WTC11 (cell line): ENCODE data around the gene DUSP22. TPM values are rescaled to one million over a fixed set of nuclear protein-coding genes. Genes with fewer than 3 reads are reported as not detected.

Source experiments
- ATAC-seq: fragments of 200-7000 bp; cut with Tn5 transposase; 2 replicates; pipeline ENCODE4 v1.10.0; 2021; ENCODE audit warnings: mild to moderate bottlenecking, moderate library complexity
- CTCF ChIA-PET: fragments of 300-600 bp; sonication (Branson Sonifier 250); formaldehyde crosslinking; loops from one replicate; lab custom pipeline; 2021; ENCODE audit warnings: antibody characterized with exemption; lab: Charles Lee
- POLR2A ChIA-PET: fragments of 350-600 bp; sonication (Branson Sonifier 250); formaldehyde crosslinking; loops from one replicate; lab custom pipeline; 2021; ENCODE audit warnings: antibody characterized with exemption; lab: Charles Lee
- DNase-seq: peaks from one replicate; pipeline ENCODE4 v3.0.0; 2021; ENCODE audit warnings: low spot score
- H3K27ac Mint-ChIP-seq: 2 replicates; pipeline ENCODE4 v1.8.0; 2021; ENCODE audit warnings: mixed read lengths
- H3K27me3 Mint-ChIP-seq: 2 replicates; pipeline ENCODE4 v1.8.0; 2021; ENCODE audit warnings: low read depth, mild to moderate bottlenecking, moderate library complexity, mixed read lengths
- H3K36me3 Mint-ChIP-seq: 2 replicates; pipeline ENCODE4 v1.8.0; 2021; ENCODE audit warnings: mixed read lengths
- H3K4me1 Mint-ChIP-seq: 2 replicates; pipeline ENCODE4 v1.8.0; 2022; ENCODE audit warnings: mixed read lengths
- H3K4me3 Mint-ChIP-seq: 2 replicates; pipeline ENCODE4 v1.8.0; 2021; ENCODE audit warnings: mild to moderate bottlenecking, moderate library complexity, mixed read lengths
- H3K9me3 Mint-ChIP-seq: 2 replicates; pipeline ENCODE4 v1.8.0; 2021; ENCODE audit warnings: mixed read lengths
- ELF4 ChIP-seq: sonication (generic); formaldehyde crosslinking; IDR thresholded peaks from 2 replicates; pipeline ENCODE4 v1.8.1; 2022; ENCODE audit warnings: low read depth, mild to moderate bottlenecking, moderate library complexity, missing genetic modification reagents
- EMX1 ChIP-seq: fragments of 250-450 bp; sonication (Bioruptor Pico); IDR thresholded peaks from 2 replicates; pipeline ENCODE4 v1.8.0; 2021; ENCODE audit warnings: mild to moderate bottlenecking
- ETV6 ChIP-seq: sonication (generic); formaldehyde crosslinking; IDR thresholded peaks from 2 replicates; pipeline ENCODE4 v1.8.1; 2022; ENCODE audit warnings: mild to moderate bottlenecking, missing genetic modification reagents
- IRF2 ChIP-seq: sonication (generic); formaldehyde crosslinking; IDR thresholded peaks from 2 replicates; pipeline ENCODE4 v1.8.0; 2022; ENCODE audit warnings: low read depth, missing genetic modification reagents, borderline replicate concordance
- NFE2L1 ChIP-seq: sonication (generic); formaldehyde crosslinking; IDR thresholded peaks from 2 replicates; pipeline ENCODE4 v1.8.1; 2023; ENCODE audit warnings: missing genetic modification reagents
- NR2C2 ChIP-seq: sonication (generic); formaldehyde crosslinking; IDR thresholded peaks from 2 replicates; pipeline ENCODE4 v1.8.0; 2022; ENCODE audit warnings: mild to moderate bottlenecking, missing genetic modification reagents
- OVOL2 ChIP-seq: fragments of 250-450 bp; sonication (Bioruptor Pico); IDR thresholded peaks from 2 replicates; pipeline ENCODE4 v1.9.0; 2021; ENCODE audit warnings: mild to moderate bottlenecking, borderline replicate concordance
- RELA ChIP-seq: sonication (generic); formaldehyde crosslinking; IDR thresholded peaks from 2 replicates; pipeline ENCODE4 v1.8.1; 2022; ENCODE audit warnings: missing genetic modification reagents, mild to moderate bottlenecking, borderline replicate concordance
- ZBTB21 ChIP-seq: sonication (generic); formaldehyde crosslinking; IDR thresholded peaks from 2 replicates; pipeline ENCODE4 v1.8.1; 2023; ENCODE audit warnings: mild to moderate bottlenecking, missing genetic modification reagents, borderline replicate concordance
- ZNF121 ChIP-seq: sonication (generic); formaldehyde crosslinking; IDR thresholded peaks from 2 replicates; pipeline ENCODE4 v1.8.0; 2023; ENCODE audit warnings: missing genetic modification reagents
- ZNF232 ChIP-seq: sonication (generic); formaldehyde crosslinking; IDR thresholded peaks from 2 replicates; pipeline ENCODE4 v1.8.0; 2022; ENCODE audit warnings: mild to moderate bottlenecking, missing genetic modification reagents
- ZNF317 ChIP-seq: sonication (generic); formaldehyde crosslinking; IDR thresholded peaks from 2 replicates; pipeline ENCODE4 v1.8.1; 2023; ENCODE audit warnings: low read depth, mild to moderate bottlenecking, moderate library complexity, missing genetic modification reagents, borderline replicate concordance
- total RNA-seq: library from RNA; stranded (reverse); gene quantifications from 3 replicates; pipeline ENCODE4 v1.2.3, GENCODE V29; 2021
- TF ChIP-seq, protein P1 (sequence below): sonication (generic); formaldehyde crosslinking; IDR thresholded peaks from 2 replicates; pipeline ENCODE4 v1.8.1; 2022; ENCODE audit warnings: low read depth, missing genetic modification reagents, borderline replicate concordance
- TF ChIP-seq, protein P2 (sequence below): sonication (generic); formaldehyde crosslinking; IDR thresholded peaks from 2 replicates; pipeline ENCODE4 v1.8.0; 2023; ENCODE audit warnings: missing genetic modification reagents, mild to moderate bottlenecking, borderline replicate concordance
- TF ChIP-seq, protein P3 (sequence below): sonication (generic); formaldehyde crosslinking; IDR thresholded peaks from 2 replicates; pipeline ENCODE4 v1.8.0; 2023; ENCODE audit warnings: mild to moderate bottlenecking, missing genetic modification reagents
- TF ChIP-seq, protein P4 (sequence below): sonication (generic); formaldehyde crosslinking; IDR thresholded peaks from 2 replicates; pipeline ENCODE4 v1.8.1; 2023; ENCODE audit warnings: mild to moderate bottlenecking, missing genetic modification reagents
- TF ChIP-seq, protein P5 (sequence below): sonication (generic); formaldehyde crosslinking; IDR thresholded peaks from 2 replicates; pipeline ENCODE4 v1.8.0; 2022; ENCODE audit warnings: mild to moderate bottlenecking, missing genetic modification reagents
- TF ChIP-seq, protein P6 (sequence below): sonication (generic); formaldehyde crosslinking; IDR thresholded peaks from 2 replicates; pipeline ENCODE4 v1.8.1; 2022; ENCODE audit warnings: missing genetic modification reagents, borderline replicate concordance
- TF ChIP-seq, protein P7 (sequence below): fragments of 250-450 bp; sonication (Bioruptor Pico); conservative IDR thresholded peaks from 2 replicates; pipeline ENCODE4 v1.9.0; 2021; ENCODE audit warnings: mild to moderate bottlenecking

Gene DUSP22
- total RNA-seq, 1 experiment from 2014 or later, result 38.5 TPM

DNA sequence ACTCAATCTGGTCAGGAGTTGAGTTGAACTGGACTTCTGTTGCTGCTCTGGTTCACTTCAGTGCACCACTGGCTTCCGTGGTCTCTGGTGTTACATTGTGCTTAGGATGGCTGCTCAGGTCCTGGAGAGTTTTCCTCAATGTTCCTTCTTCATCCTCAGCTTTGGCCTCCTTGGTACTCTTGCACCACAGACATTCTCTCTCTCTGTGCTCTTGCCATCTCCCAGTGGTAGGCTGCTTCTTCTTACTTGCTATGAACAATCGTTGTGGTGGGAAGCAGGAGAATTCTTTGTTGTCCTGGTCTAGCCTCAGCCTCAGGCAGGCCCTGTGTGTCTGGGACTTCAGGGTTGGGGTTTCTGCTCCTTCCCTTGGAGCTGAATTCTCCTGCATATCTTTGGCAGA, 14.5 kb upstream of the DUSP22 start:
- ATAC-seq (no peak), DNase-seq (no peak)
- H3K4me1 Mint-ChIP-seq, result no peaks in the 10 kb centered on the region
- CTCF ChIA-PET, result interaction anchor here (1.3 kb wide), 1 partner anchor 57 kb away, joined by 3 read pairs; no protein-coding TSS in a partner anchor
- peaks cover 53% of the 10 kb centered on the region for H3K36me3 Mint-ChIP-seq
- POLR2A ChIA-PET, result no interaction called here
- H3K27me3 Mint-ChIP-seq, result peaks cover 6% of the 10 kb centered on the region; the same call in 1 of the 2 replicates
- no peak overlapping the region; the same call in 1 of the 2 replicates for H3K27ac Mint-ChIP-seq
- H3K9me3 Mint-ChIP-seq, result peaks cover 68% of the 10 kb centered on the region
- no peak for TF ChIP-seq ETV6 (CRISPR knock-in tag)
- TF ChIP-seq, protein P1, sequence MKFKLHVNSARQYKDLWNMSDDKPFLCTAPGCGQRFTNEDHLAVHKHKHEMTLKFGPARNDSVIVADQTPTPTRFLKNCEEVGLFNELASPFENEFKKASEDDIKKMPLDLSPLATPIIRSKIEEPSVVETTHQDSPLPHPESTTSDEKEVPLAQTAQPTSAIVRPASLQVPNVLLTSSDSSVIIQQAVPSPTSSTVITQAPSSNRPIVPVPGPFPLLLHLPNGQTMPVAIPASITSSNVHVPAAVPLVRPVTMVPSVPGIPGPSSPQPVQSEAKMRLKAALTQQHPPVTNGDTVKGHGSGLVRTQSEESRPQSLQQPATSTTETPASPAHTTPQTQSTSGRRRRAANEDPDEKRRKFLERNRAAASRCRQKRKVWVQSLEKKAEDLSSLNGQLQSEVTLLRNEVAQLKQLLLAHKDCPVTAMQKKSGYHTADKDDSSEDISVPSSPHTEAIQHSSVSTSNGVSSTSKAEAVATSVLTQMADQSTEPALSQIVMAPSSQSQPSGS (CRISPR knock-in tag), result no peak
- TF ChIP-seq, protein P2, sequence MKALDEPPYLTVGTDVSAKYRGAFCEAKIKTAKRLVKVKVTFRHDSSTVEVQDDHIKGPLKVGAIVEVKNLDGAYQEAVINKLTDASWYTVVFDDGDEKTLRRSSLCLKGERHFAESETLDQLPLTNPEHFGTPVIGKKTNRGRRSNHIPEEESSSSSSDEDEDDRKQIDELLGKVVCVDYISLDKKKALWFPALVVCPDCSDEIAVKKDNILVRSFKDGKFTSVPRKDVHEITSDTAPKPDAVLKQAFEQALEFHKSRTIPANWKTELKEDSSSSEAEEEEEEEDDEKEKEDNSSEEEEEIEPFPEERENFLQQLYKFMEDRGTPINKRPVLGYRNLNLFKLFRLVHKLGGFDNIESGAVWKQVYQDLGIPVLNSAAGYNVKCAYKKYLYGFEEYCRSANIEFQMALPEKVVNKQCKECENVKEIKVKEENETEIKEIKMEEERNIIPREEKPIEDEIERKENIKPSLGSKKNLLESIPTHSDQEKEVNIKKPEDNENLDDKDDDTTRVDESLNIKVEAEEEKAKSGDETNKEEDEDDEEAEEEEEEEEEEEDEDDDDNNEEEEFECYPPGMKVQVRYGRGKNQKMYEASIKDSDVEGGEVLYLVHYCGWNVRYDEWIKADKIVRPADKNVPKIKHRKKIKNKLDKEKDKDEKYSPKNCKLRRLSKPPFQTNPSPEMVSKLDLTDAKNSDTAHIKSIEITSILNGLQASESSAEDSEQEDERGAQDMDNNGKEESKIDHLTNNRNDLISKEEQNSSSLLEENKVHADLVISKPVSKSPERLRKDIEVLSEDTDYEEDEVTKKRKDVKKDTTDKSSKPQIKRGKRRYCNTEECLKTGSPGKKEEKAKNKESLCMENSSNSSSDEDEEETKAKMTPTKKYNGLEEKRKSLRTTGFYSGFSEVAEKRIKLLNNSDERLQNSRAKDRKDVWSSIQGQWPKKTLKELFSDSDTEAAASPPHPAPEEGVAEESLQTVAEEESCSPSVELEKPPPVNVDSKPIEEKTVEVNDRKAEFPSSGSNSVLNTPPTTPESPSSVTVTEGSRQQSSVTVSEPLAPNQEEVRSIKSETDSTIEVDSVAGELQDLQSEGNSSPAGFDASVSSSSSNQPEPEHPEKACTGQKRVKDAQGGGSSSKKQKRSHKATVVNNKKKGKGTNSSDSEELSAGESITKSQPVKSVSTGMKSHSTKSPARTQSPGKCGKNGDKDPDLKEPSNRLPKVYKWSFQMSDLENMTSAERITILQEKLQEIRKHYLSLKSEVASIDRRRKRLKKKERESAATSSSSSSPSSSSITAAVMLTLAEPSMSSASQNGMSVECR, result no peak
- TF ChIP-seq ELF4 (CRISPR knock-in tag), result no peak
- TF ChIP-seq NFE2L1, result no peak
- TF ChIP-seq, protein P3, sequence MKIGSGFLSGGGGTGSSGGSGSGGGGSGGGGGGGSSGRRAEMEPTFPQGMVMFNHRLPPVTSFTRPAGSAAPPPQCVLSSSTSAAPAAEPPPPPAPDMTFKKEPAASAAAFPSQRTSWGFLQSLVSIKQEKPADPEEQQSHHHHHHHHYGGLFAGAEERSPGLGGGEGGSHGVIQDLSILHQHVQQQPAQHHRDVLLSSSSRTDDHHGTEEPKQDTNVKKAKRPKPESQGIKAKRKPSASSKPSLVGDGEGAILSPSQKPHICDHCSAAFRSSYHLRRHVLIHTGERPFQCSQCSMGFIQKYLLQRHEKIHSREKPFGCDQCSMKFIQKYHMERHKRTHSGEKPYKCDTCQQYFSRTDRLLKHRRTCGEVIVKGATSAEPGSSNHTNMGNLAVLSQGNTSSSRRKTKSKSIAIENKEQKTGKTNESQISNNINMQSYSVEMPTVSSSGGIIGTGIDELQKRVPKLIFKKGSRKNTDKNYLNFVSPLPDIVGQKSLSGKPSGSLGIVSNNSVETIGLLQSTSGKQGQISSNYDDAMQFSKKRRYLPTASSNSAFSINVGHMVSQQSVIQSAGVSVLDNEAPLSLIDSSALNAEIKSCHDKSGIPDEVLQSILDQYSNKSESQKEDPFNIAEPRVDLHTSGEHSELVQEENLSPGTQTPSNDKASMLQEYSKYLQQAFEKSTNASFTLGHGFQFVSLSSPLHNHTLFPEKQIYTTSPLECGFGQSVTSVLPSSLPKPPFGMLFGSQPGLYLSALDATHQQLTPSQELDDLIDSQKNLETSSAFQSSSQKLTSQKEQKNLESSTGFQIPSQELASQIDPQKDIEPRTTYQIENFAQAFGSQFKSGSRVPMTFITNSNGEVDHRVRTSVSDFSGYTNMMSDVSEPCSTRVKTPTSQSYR (CRISPR knock-in tag), result no peak
- TF ChIP-seq OVOL2 (CRISPR knock-in tag), result no peak
- TF ChIP-seq EMX1 (CRISPR knock-in tag), result no peak
- no peak for TF ChIP-seq IRF2 (CRISPR knock-in tag)
- TF ChIP-seq, protein P4, sequence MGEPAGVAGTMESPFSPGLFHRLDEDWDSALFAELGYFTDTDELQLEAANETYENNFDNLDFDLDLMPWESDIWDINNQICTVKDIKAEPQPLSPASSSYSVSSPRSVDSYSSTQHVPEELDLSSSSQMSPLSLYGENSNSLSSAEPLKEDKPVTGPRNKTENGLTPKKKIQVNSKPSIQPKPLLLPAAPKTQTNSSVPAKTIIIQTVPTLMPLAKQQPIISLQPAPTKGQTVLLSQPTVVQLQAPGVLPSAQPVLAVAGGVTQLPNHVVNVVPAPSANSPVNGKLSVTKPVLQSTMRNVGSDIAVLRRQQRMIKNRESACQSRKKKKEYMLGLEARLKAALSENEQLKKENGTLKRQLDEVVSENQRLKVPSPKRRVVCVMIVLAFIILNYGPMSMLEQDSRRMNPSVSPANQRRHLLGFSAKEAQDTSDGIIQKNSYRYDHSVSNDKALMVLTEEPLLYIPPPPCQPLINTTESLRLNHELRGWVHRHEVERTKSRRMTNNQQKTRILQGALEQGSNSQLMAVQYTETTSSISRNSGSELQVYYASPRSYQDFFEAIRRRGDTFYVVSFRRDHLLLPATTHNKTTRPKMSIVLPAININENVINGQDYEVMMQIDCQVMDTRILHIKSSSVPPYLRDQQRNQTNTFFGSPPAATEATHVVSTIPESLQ (CRISPR knock-in tag), result no peak
- no peak for TF ChIP-seq NR2C2 (CRISPR knock-in tag)
- TF ChIP-seq, protein P5, sequence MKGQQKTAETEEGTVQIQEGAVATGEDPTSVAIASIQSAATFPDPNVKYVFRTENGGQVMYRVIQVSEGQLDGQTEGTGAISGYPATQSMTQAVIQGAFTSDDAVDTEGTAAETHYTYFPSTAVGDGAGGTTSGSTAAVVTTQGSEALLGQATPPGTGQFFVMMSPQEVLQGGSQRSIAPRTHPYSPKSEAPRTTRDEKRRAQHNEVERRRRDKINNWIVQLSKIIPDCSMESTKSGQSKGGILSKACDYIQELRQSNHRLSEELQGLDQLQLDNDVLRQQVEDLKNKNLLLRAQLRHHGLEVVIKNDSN (CRISPR knock-in tag), result no peak
- TF ChIP-seq ZNF121 (CRISPR knock-in tag), result no peak
- no peak for TF ChIP-seq ZNF317 (CRISPR knock-in tag)
- TF ChIP-seq, all 79 proteins: peak for 0
- no peak overlapping the region for H3K4me3 Mint-ChIP-seq

DNA sequence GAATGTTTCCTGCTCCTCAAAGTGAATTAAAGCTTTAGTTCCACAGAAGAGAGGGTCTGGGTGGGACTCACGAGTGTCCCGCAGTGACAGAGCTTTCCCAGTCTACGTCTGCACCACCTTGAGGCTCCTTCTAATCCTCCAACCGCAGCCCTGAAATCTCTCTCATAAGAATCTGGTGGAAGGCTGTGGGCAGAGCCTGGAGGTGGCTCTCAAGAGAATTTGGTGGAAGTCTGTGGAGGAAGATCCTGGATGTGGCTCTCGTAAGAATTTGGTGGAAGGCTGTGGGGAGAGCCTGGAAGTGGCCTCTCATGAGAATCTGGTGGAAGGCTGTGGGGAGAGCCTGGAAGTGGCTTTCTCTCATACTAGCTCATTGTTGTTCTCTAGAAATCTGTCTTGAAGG, 13.8 kb upstream of the DUSP22 start:
- ChIA-PET POLR2A (no interaction called here), CTCF (interaction anchor here (1.3 to 1.6 kb wide), 2 partner anchors 58 to 62 kb away, joined by 3 to 4 read pairs; no protein-coding TSS in a partner anchor)
- Mint-ChIP-seq H3K9me3 (peaks cover 71% of the 10 kb centered on the region), H3K27ac (no peak overlapping the region), H3K4me1 (no peaks in the 10 kb centered on the region), H3K27me3 (peaks cover 11% of the 10 kb centered on the region), H3K4me3 (no peak overlapping the region), H3K36me3 (peaks cover 59% of the 10 kb centered on the region)
- no peak for ATAC-seq
- DNase-seq, result no peak
- TF ChIP-seq, protein P6, sequence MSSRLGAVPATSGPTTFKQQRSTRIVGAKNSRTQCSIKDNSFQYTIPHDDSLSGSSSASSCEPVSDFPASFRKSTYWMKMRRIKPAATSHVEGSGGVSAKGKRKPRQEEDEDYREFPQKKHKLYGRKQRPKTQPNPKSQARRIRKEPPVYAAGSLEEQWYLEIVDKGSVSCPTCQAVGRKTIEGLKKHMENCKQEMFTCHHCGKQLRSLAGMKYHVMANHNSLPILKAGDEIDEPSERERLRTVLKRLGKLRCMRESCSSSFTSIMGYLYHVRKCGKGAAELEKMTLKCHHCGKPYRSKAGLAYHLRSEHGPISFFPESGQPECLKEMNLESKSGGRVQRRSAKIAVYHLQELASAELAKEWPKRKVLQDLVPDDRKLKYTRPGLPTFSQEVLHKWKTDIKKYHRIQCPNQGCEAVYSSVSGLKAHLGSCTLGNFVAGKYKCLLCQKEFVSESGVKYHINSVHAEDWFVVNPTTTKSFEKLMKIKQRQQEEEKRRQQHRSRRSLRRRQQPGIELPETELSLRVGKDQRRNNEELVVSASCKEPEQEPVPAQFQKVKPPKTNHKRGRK (CRISPR knock-in tag), result no peak
- TF ChIP-seq, protein P7, sequence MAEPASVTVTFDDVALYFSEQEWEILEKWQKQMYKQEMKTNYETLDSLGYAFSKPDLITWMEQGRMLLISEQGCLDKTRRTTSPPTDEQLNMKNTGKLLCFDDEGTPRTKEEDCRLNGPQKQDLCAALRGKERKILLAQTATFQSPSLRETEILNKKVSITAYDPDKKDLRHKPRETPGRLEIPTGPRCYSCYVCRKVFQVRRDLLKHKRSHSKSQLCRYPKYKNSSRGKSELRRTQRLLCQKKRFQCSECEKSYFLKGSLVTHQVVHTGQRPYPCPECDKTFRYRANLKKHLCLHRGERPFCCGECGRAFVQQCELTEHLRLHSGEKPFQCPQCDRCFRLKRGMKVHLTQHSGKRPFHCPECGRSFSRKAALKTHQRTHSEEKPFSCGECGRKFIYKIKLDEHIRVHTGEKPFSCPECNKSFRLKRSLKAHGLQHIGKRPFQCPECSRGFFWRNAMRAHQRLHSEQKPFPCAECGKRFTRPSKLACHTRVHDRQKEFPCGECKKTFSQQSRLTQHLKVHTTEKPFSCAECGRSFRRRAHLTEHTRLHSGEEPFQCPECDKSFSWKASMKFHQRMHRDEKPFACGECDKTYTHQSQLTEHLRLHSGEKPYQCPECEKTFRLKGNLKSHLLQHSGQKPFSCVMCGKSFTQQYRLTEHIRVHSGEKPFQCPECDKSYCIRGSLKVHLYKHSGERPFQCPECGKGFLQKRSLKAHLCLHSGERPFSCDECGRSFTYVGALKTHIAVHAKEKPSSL, result no peak
- TF ChIP-seq ZBTB21 (CRISPR knock-in tag), result no peak
- no peak for TF ChIP-seq ZNF232 (CRISPR knock-in tag)
- no peak for TF ChIP-seq RELA (CRISPR knock-in tag)
